Spleen (tissue), 11 donors: ENCODE results near the gene ARL8B. TPM values are rescaled to one million over a fixed set of nuclear protein-coding genes. Genes with fewer than 3 reads are reported as not detected.

Experiments used
- DNase-seq: peaks from one replicate; pipeline ENCODE4 v3.0.0-alpha.2; 2020
- H3K27ac ChIP-seq, 8 donors: fragments of 200-600 bp; sonication (generic) in 7 of 8; 1 replicate in 4 of 8; 2 replicates in 4 of 8; pipeline versions ENCODE4 v1.5.0 to v1.8.0; 2016 to 2021; ENCODE audit warnings: inconsistent platforms in 4 of 8, mild to moderate bottlenecking in 4 of 8, moderate library complexity in 1 of 8
- H3K27me3 ChIP-seq, 7 donors: fragments of 200-600 bp; sonication (generic) in 6 of 7; replicated peaks in 1 of 7; 1 replicate in 4 of 7; 2 replicates in 3 of 7; pipeline versions ENCODE4 v1.5.0 to v1.8.0; 2016 to 2021; ENCODE audit warnings: inconsistent platforms in 3 of 7, mild to moderate bottlenecking in 1 of 7
- H3K36me3 ChIP-seq, 6 donors: fragments of 200-600 bp; sonication (generic) in 5 of 6; 1 replicate in 4 of 6; 2 replicates in 2 of 6; pipeline versions ENCODE4 v1.5.0 to v1.8.0; 2016 to 2021; ENCODE audit warnings: inconsistent platforms in 2 of 6
- H3K4me1 ChIP-seq, 6 donors: fragments of 200-600 bp; sonication (generic) in 5 of 6; 1 replicate in 3 of 6; 2 replicates in 3 of 6; pipeline versions ENCODE4 v1.5.0 to v1.8.0; 2016 to 2021; ENCODE audit warnings: inconsistent platforms in 3 of 6
- H3K4me3 ChIP-seq, 8 donors: fragments of 200-600 bp; sonication (generic) in 7 of 8; 1 replicate in 4 of 8; 2 replicates in 4 of 8; pipeline versions ENCODE4 v1.5.0 to v1.8.0; 2016 to 2021; ENCODE audit warnings: inconsistent platforms in 4 of 8, mild to moderate bottlenecking in 4 of 8, moderate library complexity in 2 of 8
- H3K9me3 ChIP-seq, 8 donors: fragments of 200-600 bp; sonication (generic) in 7 of 8; 1 replicate in 4 of 8; 2 replicates in 4 of 8; pipeline versions ENCODE4 v1.5.0 to v1.8.0; 2016 to 2021; ENCODE audit warnings: inconsistent platforms in 4 of 8
- POLR2A ChIP-seq, 3 donors: fragments of 450-650 bp; IDR thresholded peaks; one replicate each; pipeline ENCODE4 v1.5.1; 2017; ENCODE audit warnings: antibody characterized with exemption in 3 of 3, mild to moderate bottlenecking in 1 of 3
- POLR2AphosphoS5 ChIP-seq, 3 donors: sonication (generic); formaldehyde crosslinking; IDR thresholded peaks; one replicate each; pipeline ENCODE4 v1.5.1; 2017; ENCODE audit warnings: antibody characterized with exemption in 3 of 3
- WGBS, 5 donors: extraction: QIAGEN DNeasy Blood & Tissue Kit in 3 of 5; methylation state at CpG; one replicate each; pipeline versions ENCODE4 v1.1.5 to v1.1.7; 2013 to 2018; 5-methylcytosine and 5-hydroxymethylcytosine counted together
- intact Hi-C: fragments of 100-400 bp; cut with DNase I; formaldehyde crosslinking; loops from one replicate; pipeline ENCODE4 v1.15.0; 2023; ENCODE audit warnings: low total_unique reads
- polyA plus RNA-seq, 3 donors: library from polyadenylated mRNA; stranded (reverse); fragments of 200-250 nt; gene quantifications; one replicate each; pipeline ENCODE4 v1.2.1, GENCODE V29; 2013
- total RNA-seq, 7 donors: library from RNA; depleted of rRNA in 3 of 7; stranded (reverse); fragments of >200 nt in 3 of 7; fragmentation: NEBNext Ultra II Directional in 4 of 7; extraction: Animal tissue kit (Norgen Biotek cat#: 25700) in 4 of 7; gene quantifications; one replicate each; pipeline versions ENCODE4 v1.1.0 to v1.2.1, GENCODE V29; 2016 to 2021
- TF ChIP-seq, protein P1 (sequence below), 11 experiments: fragments of 200-600 bp in 7 of 11; fragments of 450-650 bp in 4 of 11; sonication (generic) in 4 of 11; IDR thresholded peaks in 8 of 11; conservative IDR thresholded peaks in 3 of 11; 1 replicate in 7 of 11; 2 replicates in 4 of 11; pipeline versions ENCODE4 v1.4.0 to v1.8.0; 2016 to 2021; ENCODE audit warnings: antibody characterized with exemption in 11 of 11, inconsistent platforms in 4 of 11, mild to moderate bottlenecking in 1 of 11
- donor health status: healthy with polysubstance abuse.
- donor health status: DM: no; HTN: no; CAD: no; lungs with moderate emphysema.
- donor health status: DM: no; HTN: no; CAD: no.
- donor health status: Bipolar disorder and iron deficiency.
- donor health status: healthy.
- donor health status: DM: no; HTN: no; CAD: no.
- donor health status: DM: yes; HTN: yes; CAD: no.

ARL8B gene
- total and polyA plus RNA-seq, 10 donors, result 23.0 to 120 (median 58.9) TPM

DNA sequence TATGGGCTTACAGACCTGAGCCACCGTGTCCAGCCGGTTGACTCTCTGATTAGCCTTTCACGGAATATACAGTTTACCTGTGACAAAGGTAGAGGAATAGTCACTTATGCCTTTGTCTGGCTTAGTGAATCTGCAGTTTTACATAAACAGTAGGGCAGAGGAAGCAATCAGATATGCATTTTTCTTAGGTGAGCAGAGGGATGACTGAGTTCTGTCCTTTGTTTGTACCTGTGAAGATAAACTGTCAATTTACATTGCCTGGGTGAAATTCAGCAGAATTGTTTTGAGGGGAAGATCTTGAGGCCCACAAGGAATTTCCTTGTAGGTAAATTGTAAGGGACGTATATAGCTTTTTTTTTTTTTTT, 76.2 kb downstream of the ARL8B start:
- peak overlapping the region; percentile 36 to 100 (median 79) for H3K27ac ChIP-seq
- H3K9me3 ChIP-seq, result no peaks in the 10 kb centered on the region
- H3K4me1 ChIP-seq, result peaks cover 48 to 76% (median 71%) of the 10 kb centered on the region in 6 donors
- no peaks in the 10 kb centered on the region for H3K27me3 ChIP-seq
- no peak for DNase-seq
- WGBS, 5 donors, result 84 to 93% (median 89%) methylated on average over 4 of the region's 4 CpGs
- TF ChIP-seq, protein P1, sequence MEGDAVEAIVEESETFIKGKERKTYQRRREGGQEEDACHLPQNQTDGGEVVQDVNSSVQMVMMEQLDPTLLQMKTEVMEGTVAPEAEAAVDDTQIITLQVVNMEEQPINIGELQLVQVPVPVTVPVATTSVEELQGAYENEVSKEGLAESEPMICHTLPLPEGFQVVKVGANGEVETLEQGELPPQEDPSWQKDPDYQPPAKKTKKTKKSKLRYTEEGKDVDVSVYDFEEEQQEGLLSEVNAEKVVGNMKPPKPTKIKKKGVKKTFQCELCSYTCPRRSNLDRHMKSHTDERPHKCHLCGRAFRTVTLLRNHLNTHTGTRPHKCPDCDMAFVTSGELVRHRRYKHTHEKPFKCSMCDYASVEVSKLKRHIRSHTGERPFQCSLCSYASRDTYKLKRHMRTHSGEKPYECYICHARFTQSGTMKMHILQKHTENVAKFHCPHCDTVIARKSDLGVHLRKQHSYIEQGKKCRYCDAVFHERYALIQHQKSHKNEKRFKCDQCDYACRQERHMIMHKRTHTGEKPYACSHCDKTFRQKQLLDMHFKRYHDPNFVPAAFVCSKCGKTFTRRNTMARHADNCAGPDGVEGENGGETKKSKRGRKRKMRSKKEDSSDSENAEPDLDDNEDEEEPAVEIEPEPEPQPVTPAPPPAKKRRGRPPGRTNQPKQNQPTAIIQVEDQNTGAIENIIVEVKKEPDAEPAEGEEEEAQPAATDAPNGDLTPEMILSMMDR (IDR thresholded peaks at IDR 0.05 in 8 of 11, conservative IDR thresholded peaks at IDR 0.05 in 3 of 11), result no peak
- TF ChIP-seq POLR2AphosphoS5 (IDR thresholded peaks at IDR 0.05) (no peak), POLR2A (IDR thresholded peaks at IDR 0.05) (no peak)
- H3K4me3 ChIP-seq, result peak overlapping the region in 1 of 8 donors; percentile 33
- intact Hi-C loops, result no loop called here
- peaks cover 0 to 75% (median 36%) of the 10 kb centered on the region in 6 donors for H3K36me3 ChIP-seq

DNA sequence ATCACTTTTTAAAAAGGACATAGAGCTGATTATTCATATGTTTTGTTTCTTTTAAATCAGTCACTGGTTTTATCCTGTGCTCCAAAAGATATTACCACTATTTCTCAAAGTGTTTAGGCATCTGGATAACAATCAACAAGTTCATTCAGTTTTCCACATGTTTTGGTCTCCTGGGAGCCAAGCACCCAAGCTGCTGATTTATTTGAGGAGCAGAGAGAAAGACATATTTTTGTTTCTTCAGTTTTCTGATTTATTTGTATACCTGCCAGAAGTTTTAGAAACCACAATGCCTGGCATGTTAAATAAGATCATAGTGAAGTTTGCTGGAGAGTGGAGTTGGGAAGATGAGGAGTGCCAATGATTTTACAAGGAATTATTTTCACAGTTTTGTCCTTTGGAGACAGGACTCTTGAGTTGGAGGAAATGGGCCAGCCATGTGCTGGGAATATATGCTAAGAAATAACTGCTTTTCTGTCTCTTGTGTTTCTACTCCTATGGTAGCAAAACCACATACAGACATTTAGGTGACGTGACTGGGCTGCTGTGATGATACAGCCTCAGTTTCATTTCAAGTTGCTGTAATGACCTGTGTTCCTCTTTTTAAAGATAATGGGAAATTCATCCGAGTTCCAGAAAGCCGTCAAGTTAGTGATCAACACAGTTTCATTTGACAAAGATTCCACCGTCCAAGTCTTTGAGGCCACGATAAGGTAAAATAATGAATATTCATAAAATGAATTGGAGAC, 77.1 kb downstream of the ARL8B start:
- no peaks in the 10 kb centered on the region for H3K27me3 ChIP-seq
- H3K36me3 ChIP-seq, result peaks cover 0 to 75% (median 44%) of the 10 kb centered on the region in 6 donors
- no peaks in the 10 kb centered on the region for H3K9me3 ChIP-seq
- TF ChIP-seq POLR2AphosphoS5 (IDR thresholded peaks at IDR 0.05) (no peak), POLR2A (IDR thresholded peaks at IDR 0.05) (no peak)
- TF ChIP-seq, protein P1 (IDR thresholded peaks at IDR 0.05 in 8 of 11, conservative IDR thresholded peaks at IDR 0.05 in 3 of 11), result no peak
- WGBS, 5 donors, result 38 to 49% (median 45%) methylated on average over 5 of the region's 5 CpGs
- no peak for DNase-seq
- peak overlapping the region; percentile 30 to 100 (median 79) for H3K27ac ChIP-seq
- peaks cover 44 to 67% (median 62%) of the 10 kb centered on the region in 6 donors for H3K4me1 ChIP-seq
- H3K4me3 ChIP-seq, result no peak overlapping the region
- intact Hi-C loops, result no loop called here

DNA sequence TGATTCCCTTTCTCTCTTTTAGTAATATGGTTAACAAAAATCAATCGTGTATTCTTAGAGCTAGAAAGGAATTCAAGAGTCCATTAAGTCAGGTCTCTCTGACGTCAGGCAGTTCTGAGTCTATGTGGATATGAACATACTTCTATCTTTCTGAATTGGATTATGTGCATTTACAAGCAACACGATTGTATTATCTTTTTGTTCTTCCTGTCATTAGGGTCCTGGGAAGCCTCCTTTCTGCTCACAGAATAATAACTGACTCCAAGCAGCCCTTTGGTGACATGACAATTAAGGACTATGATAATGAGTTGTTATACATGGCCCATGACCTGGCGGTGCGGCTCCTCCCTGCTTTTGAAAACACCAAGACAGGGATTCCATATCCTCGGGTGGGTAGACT, 79.4 kb downstream of the ARL8B start:
- 88 to 96% (median 91%) methylated on average over 6 of the region's 6 CpGs for WGBS, 5 donors
- Histone ChIP-seq H3K27me3 (no peaks in the 10 kb centered on the region), H3K9me3 (no peaks in the 10 kb centered on the region), H3K27ac (no peak overlapping the region), H3K36me3 (peaks cover 0 to 87% (median 68%) of the 10 kb centered on the region in 6 donors), H3K4me1 (peaks cover 24 to 60% (median 43%) of the 10 kb centered on the region in 6 donors), H3K4me3 (no peak overlapping the region)
- TF ChIP-seq, protein P1 (IDR thresholded peaks at IDR 0.05 in 8 of 11, conservative IDR thresholded peaks at IDR 0.05 in 3 of 11), result no peak
- TF ChIP-seq POLR2AphosphoS5 (IDR thresholded peaks at IDR 0.05) (no peak), POLR2A (IDR thresholded peaks at IDR 0.05) (no peak)
- intact Hi-C loops, result no loop called here
- DNase-seq, result no peak

DNA sequence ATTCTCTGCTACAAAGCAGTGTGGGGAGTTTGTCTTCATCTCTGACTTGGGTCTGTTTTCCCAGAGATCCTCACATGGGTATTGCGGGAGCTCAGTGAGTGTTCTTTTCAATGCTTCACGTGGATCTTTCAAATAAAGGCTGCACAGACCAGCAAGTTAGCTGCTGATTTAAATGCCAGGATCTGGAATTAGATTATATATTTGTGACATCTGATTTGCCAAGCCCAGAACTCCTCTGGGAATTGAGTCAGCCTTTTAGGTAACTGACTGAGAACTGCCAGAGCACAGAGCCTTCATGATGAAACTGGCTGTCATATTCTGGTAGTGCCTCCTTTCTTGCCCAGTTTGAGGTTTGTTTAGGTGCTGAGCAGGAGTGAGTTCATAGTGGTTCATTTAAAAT, 80.1 kb downstream of the ARL8B start:
- Histone ChIP-seq H3K4me1 (peaks cover 18 to 53% (median 36%) of the 10 kb centered on the region in 6 donors), H3K27me3 (no peaks in the 10 kb centered on the region), H3K4me3 (no peak overlapping the region), H3K27ac (no peak overlapping the region), H3K36me3 (peaks cover 0 to 91% (median 75%) of the 10 kb centered on the region in 6 donors), H3K9me3 (no peaks in the 10 kb centered on the region)
- intact Hi-C loops, result no loop called here
- TF ChIP-seq POLR2A (IDR thresholded peaks at IDR 0.05) (no peak), POLR2AphosphoS5 (IDR thresholded peaks at IDR 0.05) (no peak)
- TF ChIP-seq, protein P1 (IDR thresholded peaks at IDR 0.05 in 8 of 11, conservative IDR thresholded peaks at IDR 0.05 in 3 of 11), result no peak
- 89 to 97% (median 96%) methylated on average over 2 of the region's 2 CpGs for WGBS, 5 donors
- no peak for DNase-seq
